HepG2 (cell line): ENCODE data around the gene EPB41L1. TPM values are rescaled to one million over a fixed set of nuclear protein-coding genes. Genes with fewer than 3 reads are reported as not detected.

Experiments
- MAFF ChIP-seq: IDR thresholded peaks from 2 replicates; pipeline ENCODE4 v1.6.1; 2011; ENCODE audit warnings: low read depth, low read length, improper control_type of control experiment
- MXI1 ChIP-seq: IDR thresholded peaks from 3 replicates; pipeline ENCODE4 v1.6.1; 2012; ENCODE audit warnings: low read depth, low read length, inconsistent platforms, borderline replicate concordance
- PHF20 ChIP-seq: sonication (generic); formaldehyde crosslinking; IDR thresholded peaks from 2 replicates; pipeline ENCODE4 v1.5.0; 2020; ENCODE audit warnings: mild to moderate bottlenecking, missing genetic modification reagents
- PITX1 ChIP-seq: sonication (generic); formaldehyde crosslinking; IDR thresholded peaks from 2 replicates; pipeline ENCODE4 v1.5.1; 2020; ENCODE audit warnings: mild to moderate bottlenecking, missing genetic modification reagents
- U2AF2 ChIP-seq: fragments of 200-400 bp; formaldehyde crosslinking; IDR thresholded peaks from 2 replicates; pipeline ENCODE4 v1.6.1; 2017; ENCODE audit warnings: low read depth, mild to moderate bottlenecking, low read length
- ZNF124 ChIP-seq: sonication (generic); formaldehyde crosslinking; IDR thresholded peaks from 2 replicates; pipeline ENCODE4 v1.4.0; 2020; ENCODE audit warnings: missing genetic modification reagents
- ZNF446 ChIP-seq: sonication (generic); formaldehyde crosslinking; IDR thresholded peaks from 2 replicates; pipeline ENCODE4 v1.5.0; 2020; ENCODE audit warnings: mild to moderate bottlenecking, missing genetic modification reagents
- ZNF547 ChIP-seq: sonication (generic); formaldehyde crosslinking; IDR thresholded peaks from 2 replicates; pipeline ENCODE4 v1.5.1; 2020; ENCODE audit warnings: mild to moderate bottlenecking, missing genetic modification reagents
- ZNF747 ChIP-seq: sonication (generic); formaldehyde crosslinking; IDR thresholded peaks from 2 replicates; pipeline ENCODE4 v1.8.1; 2023; ENCODE audit warnings: missing genetic modification reagents, mild to moderate bottlenecking, borderline replicate concordance
- ZSCAN21 ChIP-seq: sonication (generic); formaldehyde crosslinking; IDR thresholded peaks from 2 replicates; pipeline ENCODE4 v1.8.0; 2022; ENCODE audit warnings: mild to moderate bottlenecking, missing genetic modification reagents, moderate library complexity, borderline replicate concordance
- ZZZ3 ChIP-seq: sonication (generic); formaldehyde crosslinking; IDR thresholded peaks from 2 replicates; pipeline ENCODE4 v1.4.0; 2020; ENCODE audit warnings: missing genetic modification reagents, mild to moderate bottlenecking, borderline replicate concordance
- polyA plus RNA-seq, 8 experiments: library from polyadenylated mRNA; depleted of rRNA in 3 of 8; stranded (reverse) in 7 of 8; unstranded in 1 of 8; fragments of >200 nt; fragmentation: Illumina TruSeq in 4 of 8; extraction: Trizol in 4 of 8; gene quantifications; 2 replicates each; pipeline versions ENCODE4 v1.2.1 to v1.2.3, GENCODE V29; 2011 to 2016; ENCODE audit warnings: low read depth in 4 of 8, missing spikeins in 1 of 8, mixed read lengths in 1 of 8; ENCODE audit not compliant: insufficient read depth in 1 of 8
- total RNA-seq, 5 experiments: library from RNA; depleted of rRNA; stranded (reverse); fragments of >200 nt; fragmentation: Illumina TruSeq; extraction: Trizol; gene quantifications; 2 replicates each; pipeline ENCODE4 v1.2.3, GENCODE V29; 2016; ENCODE audit warnings: low read depth in 1 of 5
- TF ChIP-seq, protein P1 (sequence below): sonication (generic); formaldehyde crosslinking; IDR thresholded peaks from one replicate; pipeline ENCODE4 v1.5.1; 2020; ENCODE audit warnings: mild to moderate bottlenecking, missing genetic modification reagents; ENCODE audit errors: not compliant biosample characterization
- TF ChIP-seq, protein P2 (sequence below): IDR thresholded peaks from 2 replicates; pipeline ENCODE4 v1.6.1; 2018; ENCODE audit warnings: missing genetic modification reagents, mild to moderate bottlenecking, missing compliant biosample characterization
- TF ChIP-seq, protein P3 (sequence below): IDR thresholded peaks from 2 replicates; pipeline ENCODE4 v1.6.1; 2016; ENCODE audit warnings: low read depth, borderline replicate concordance
- TF ChIP-seq, protein P4 (sequence below): IDR thresholded peaks from 2 replicates; pipeline ENCODE4 v1.6.1; 2016; ENCODE audit warnings: missing compliant biosample characterization, missing genetic modification reagents, borderline replicate concordance
- TF ChIP-seq, protein P5 (sequence below): sonication (generic); formaldehyde crosslinking; IDR thresholded peaks from 2 replicates; pipeline ENCODE4 v1.4.0; 2020; ENCODE audit warnings: low read depth, mild to moderate bottlenecking, missing genetic modification reagents

The EPB41L1 gene
- total and polyA plus RNA-seq, 2 of the 13 experiments (the other 11 are each of a cell fraction or from before 2014, with no cell fraction given) = 16.7 to 39.0 TPM

DNA sequence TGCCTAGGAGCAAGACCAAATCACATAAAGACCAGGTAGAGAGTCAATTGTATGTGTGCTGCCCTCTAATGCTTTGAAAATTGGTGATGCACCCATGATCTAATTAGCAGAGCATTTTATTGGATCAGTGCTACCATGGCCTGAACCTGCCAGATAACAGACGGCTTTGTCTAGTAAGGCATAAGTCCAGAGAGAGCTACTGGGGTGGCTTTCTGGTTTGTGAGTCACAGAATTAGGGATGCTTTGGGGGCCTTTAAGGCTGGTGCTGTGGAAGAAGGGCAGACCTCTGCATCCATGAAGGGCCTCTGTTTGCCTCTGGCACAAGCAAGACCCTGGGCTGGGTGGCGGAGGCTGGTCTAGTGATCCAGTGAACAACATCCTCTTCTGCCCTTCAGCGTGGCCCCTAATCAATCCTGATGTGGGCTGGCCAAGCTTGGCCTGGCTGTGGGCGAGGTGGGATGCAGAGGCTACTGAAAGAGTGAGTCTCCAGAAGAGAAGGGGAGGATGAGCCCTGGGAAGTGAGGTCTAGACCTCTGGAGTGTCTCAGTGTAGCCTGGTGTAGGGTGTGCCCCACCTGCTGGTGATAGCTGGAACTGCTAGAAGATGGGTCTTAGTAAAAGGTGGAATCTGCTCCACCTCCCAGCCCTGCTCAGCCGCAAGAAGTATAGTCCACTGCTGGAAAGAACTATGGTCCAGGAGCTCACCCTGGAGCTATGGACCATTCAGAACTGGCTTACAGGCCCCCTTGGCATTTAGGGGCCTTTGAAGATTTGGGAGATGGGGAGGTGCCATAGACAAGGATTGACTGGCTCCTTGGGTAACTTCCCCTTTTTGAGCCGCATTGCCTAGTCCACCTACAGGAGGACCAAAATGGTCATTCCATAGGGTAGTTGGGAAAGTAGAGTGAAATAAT lies 45.1 kb downstream of the EPB41L1 start (continued):
- TF ChIP-seq, protein P1, sequence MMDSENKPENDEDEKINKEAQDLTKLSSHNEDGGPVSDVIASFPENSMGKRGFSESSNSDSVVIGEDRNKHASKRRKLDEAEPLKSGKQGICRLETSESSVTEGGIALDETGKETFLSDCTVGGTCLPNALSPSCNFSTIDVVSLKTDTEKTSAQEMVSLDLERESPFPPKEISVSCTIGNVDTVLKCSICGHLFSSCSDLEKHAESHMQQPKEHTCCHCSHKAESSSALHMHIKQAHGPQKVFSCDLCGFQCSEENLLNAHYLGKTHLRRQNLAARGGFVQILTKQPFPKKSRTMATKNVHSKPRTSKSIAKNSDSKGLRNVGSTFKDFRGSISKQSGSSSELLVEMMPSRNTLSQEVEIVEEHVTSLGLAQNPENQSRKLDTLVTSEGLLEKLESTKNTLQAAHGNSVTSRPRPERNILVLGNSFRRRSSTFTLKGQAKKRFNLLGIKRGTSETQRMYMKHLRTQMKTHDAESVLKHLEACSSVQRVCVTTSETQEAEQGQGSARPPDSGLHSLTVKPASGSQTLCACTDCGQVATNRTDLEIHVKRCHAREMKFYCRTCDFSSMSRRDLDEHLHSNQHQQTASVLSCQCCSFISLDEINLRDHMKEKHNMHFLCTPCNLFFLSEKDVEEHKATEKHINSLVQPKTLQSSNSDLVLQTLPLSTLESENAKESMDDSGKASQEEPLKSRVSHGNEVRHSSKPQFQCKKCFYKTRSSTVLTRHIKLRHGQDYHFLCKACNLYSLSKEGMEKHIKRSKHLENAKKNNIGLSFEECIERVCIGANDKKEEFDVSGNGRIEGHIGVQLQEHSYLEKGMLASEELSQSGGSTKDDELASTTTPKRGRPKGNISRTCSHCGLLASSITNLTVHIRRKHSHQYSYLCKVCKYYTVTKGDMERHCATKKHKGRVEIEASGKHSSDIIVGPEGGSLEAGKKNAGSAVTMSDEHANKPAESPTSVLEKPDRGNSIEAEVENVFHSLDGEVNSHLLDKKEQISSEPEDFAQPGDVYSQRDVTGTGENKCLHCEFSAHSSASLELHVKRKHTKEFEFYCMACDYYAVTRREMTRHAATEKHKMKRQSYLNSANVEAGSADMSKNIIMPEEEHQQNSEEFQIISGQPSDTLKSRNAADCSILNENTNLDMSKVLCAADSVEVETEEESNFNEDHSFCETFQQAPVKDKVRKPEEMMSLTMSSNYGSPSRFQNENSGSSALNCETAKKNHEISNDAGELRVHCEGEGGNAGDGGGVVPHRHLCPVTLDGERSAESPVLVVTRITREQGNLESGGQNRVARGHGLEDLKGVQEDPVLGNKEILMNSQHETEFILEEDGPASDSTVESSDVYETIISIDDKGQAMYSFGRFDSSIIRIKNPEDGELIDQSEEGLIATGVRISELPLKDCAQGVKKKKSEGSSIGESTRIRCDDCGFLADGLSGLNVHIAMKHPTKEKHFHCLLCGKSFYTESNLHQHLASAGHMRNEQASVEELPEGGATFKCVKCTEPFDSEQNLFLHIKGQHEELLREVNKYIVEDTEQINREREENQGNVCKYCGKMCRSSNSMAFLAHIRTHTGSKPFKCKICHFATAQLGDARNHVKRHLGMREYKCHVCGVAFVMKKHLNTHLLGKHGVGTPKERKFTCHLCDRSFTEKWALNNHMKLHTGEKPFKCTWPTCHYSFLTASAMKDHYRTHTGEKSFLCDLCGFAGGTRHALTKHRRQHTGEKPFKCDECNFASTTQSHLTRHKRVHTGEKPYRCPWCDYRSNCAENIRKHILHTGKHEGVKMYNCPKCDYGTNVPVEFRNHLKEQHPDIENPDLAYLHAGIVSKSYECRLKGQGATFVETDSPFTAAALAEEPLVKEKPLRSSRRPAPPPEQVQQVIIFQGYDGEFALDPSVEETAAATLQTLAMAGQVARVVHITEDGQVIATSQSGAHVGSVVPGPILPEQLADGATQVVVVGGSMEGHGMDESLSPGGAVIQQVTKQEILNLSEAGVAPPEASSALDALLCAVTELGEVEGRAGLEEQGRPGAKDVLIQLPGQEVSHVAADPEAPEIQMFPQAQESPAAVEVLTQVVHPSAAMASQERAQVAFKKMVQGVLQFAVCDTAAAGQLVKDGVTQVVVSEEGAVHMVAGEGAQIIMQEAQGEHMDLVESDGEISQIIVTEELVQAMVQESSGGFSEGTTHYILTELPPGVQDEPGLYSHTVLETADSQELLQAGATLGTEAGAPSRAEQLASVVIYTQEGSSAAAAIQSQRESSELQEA = peak; percentile 68
- 0 out of 3 replicates have a peak, but pooled peaks have one; percentile 26 for TF ChIP-seq MXI1
- TF ChIP-seq, protein P2, sequence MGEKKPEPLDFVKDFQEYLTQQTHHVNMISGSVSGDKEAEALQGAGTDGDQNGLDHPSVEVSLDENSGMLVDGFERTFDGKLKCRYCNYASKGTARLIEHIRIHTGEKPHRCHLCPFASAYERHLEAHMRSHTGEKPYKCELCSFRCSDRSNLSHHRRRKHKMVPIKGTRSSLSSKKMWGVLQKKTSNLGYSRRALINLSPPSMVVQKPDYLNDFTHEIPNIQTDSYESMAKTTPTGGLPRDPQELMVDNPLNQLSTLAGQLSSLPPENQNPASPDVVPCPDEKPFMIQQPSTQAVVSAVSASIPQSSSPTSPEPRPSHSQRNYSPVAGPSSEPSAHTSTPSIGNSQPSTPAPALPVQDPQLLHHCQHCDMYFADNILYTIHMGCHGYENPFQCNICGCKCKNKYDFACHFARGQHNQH (CRISPR knock-in tag) = peak; percentile 76; the same call in 1 of the 2 replicates
- peak; percentile 64; the same call in 1 of the 2 replicates for TF ChIP-seq PITX1
- TF ChIP-seq ZNF747 (CRISPR knock-in tag) = no peak
- no peak for TF ChIP-seq ZSCAN21 (CRISPR knock-in tag)
- TF ChIP-seq, protein P3, sequence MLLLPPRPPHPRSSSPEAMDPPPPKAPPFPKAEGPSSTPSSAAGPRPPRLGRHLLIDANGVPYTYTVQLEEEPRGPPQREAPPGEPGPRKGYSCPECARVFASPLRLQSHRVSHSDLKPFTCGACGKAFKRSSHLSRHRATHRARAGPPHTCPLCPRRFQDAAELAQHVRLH (CRISPR knock-in tag) = peak; percentile 90; the same call in 1 of the 2 replicates
- no peak for TF ChIP-seq U2AF2
- no peak; the same call in 1 of the 2 replicates for TF ChIP-seq ZNF547
- TF ChIP-seq, protein P4, sequence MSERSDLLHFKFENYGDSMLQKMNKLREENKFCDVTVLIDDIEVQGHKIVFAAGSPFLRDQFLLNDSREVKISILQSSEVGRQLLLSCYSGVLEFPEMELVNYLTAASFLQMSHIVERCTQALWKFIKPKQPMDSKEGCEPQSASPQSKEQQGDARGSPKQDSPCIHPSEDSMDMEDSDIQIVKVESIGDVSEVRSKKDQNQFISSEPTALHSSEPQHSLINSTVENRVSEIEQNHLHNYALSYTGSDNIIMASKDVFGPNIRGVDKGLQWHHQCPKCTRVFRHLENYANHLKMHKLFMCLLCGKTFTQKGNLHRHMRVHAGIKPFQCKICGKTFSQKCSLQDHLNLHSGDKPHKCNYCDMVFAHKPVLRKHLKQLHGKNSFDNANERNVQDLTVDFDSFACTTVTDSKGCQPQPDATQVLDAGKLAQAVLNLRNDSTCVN = peak; percentile 80
- TF ChIP-seq MAFF = no peak
- 0 out of 2 replicates have a peak, but pooled peaks have one; percentile 33 for TF ChIP-seq PHF20 (CRISPR knock-in tag)
- TF ChIP-seq ZZZ3 (CRISPR knock-in tag) = peak; percentile 70; the same call in 1 of the 2 replicates
- TF ChIP-seq, protein P5, sequence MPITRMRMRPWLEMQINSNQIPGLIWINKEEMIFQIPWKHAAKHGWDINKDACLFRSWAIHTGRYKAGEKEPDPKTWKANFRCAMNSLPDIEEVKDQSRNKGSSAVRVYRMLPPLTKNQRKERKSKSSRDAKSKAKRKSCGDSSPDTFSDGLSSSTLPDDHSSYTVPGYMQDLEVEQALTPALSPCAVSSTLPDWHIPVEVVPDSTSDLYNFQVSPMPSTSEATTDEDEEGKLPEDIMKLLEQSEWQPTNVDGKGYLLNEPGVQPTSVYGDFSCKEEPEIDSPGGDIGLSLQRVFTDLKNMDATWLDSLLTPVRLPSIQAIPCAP (CRISPR knock-in tag) = no peak
- peak; percentile 78; the same call in 1 of the 2 replicates for TF ChIP-seq ZNF124 (CRISPR knock-in tag)
- TF ChIP-seq ZNF446 (CRISPR knock-in tag) = no peak
